Breast epithelium (tissue), 4 donors: ENCODE results near the gene BHMT. TPM values are rescaled to one million over a fixed set of nuclear protein-coding genes. Genes with fewer than 3 reads are reported as not detected.

Experiments
- DNase-seq, 2 donors: peaks; one replicate each; pipeline ENCODE4 v3.0.0-alpha.2; 2019; ENCODE audit warnings: low spot score in 2 of 2
- H3K27ac ChIP-seq, 2 donors: fragments of 200-600 bp; sonication (generic) in 1 of 2; one replicate each; pipeline ENCODE4 v1.5.1; 2016 to 2019; ENCODE audit warnings: mild to moderate bottlenecking in 1 of 2
- H3K27me3 ChIP-seq, 2 donors: fragments of 200-600 bp; sonication (generic) in 1 of 2; one replicate each; pipeline versions ENCODE4 v1.5.1 to v1.6.0; 2017 to 2019; ENCODE audit warnings: control low read depth in 1 of 2, mild to moderate bottlenecking in 1 of 2
- H3K36me3 ChIP-seq: fragments of 200-600 bp; one replicate; pipeline ENCODE4 v1.5.1; 2019
- H3K4me1 ChIP-seq, 2 donors: fragments of 200-600 bp; sonication (generic); one replicate each; pipeline ENCODE4 v1.5.1; 2016 to 2019; ENCODE audit warnings: control low read depth in 1 of 2
- H3K4me3 ChIP-seq, 3 donors: fragments of 200-600 bp; sonication (generic); 1 replicate in 2 of 3; 2 replicates in 1 of 3; pipeline ENCODE4 v1.5.1; 2016 to 2019; ENCODE audit warnings: mild to moderate bottlenecking in 3 of 3, moderate library complexity in 2 of 3
- H3K9me3 ChIP-seq, 2 donors: fragments of 200-600 bp; sonication (generic) in 1 of 2; one replicate each; pipeline ENCODE4 v1.5.1; 2016 to 2019; ENCODE audit warnings: control low read depth in 1 of 2
- POLR2A ChIP-seq: fragments of 450-650 bp; IDR thresholded peaks from one replicate; pipeline ENCODE4 v1.6.1; 2016; ENCODE audit warnings: antibody characterized with exemption, mild to moderate bottlenecking, moderate library complexity
- POLR2AphosphoS5 ChIP-seq, 3 donors: sonication (generic); formaldehyde crosslinking; IDR thresholded peaks; one replicate each; pipeline ENCODE4 v1.6.1; 2017; ENCODE audit warnings: antibody characterized with exemption in 3 of 3
- intact Hi-C: fragments of 100-400 bp; cut with DNase I; formaldehyde crosslinking; loops from one replicate; pipeline ENCODE4 v1.15.1; 2023; ENCODE audit warnings: low total_unique reads
- total RNA-seq, 3 donors: library from RNA; depleted of rRNA; stranded (reverse); fragments of >200 nt; gene quantifications; one replicate each; pipeline ENCODE4 v1.1.0, GENCODE V29; 2016
- TF ChIP-seq, protein P1 (sequence below), 3 donors: fragments of 450-650 bp; IDR thresholded peaks; one replicate each; pipeline ENCODE4 v1.5.1; 2016 to 2017; ENCODE audit warnings: antibody characterized with exemption in 3 of 3, mild to moderate bottlenecking in 3 of 3, moderate library complexity in 3 of 3

The BHMT gene
- total RNA-seq, 3 donors from 2014 or later = 0.98 to 1.8 TPM; not detected in 1

DNA sequence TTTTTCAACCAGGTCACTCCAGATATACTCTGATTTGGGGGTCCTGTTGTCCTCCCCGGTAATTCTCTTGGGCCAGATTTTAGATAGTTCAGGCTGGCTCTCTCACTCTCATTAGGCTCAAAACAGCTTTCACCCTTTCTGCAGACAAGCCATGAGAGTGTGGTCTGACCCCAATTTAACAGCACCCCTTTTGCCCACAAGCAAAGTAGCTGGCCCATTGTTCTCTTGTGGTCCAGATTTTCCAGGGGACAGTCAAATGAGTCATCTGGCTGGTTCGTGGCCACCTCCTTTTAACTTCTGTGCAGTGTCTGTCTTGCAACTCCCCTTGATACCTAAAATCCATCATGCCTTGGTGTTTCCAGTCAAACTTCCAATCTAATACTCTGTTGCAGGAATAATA, 25.5 kb upstream of the BHMT start:
- Histone ChIP-seq H3K4me3 (no peak overlapping the region), H3K27me3 (no peaks in the 10 kb centered on the region), H3K27ac (no peak overlapping the region), H3K4me1 (no peaks in the 10 kb centered on the region), H3K9me3 (no peaks in the 10 kb centered on the region), H3K36me3 (no peaks in the 10 kb centered on the region)
- intact Hi-C loops = no loop called here
- no peak for DNase-seq
- TF ChIP-seq POLR2AphosphoS5 (IDR thresholded peaks at IDR 0.05) (no peak), POLR2A (no peak)
- TF ChIP-seq, protein P1, sequence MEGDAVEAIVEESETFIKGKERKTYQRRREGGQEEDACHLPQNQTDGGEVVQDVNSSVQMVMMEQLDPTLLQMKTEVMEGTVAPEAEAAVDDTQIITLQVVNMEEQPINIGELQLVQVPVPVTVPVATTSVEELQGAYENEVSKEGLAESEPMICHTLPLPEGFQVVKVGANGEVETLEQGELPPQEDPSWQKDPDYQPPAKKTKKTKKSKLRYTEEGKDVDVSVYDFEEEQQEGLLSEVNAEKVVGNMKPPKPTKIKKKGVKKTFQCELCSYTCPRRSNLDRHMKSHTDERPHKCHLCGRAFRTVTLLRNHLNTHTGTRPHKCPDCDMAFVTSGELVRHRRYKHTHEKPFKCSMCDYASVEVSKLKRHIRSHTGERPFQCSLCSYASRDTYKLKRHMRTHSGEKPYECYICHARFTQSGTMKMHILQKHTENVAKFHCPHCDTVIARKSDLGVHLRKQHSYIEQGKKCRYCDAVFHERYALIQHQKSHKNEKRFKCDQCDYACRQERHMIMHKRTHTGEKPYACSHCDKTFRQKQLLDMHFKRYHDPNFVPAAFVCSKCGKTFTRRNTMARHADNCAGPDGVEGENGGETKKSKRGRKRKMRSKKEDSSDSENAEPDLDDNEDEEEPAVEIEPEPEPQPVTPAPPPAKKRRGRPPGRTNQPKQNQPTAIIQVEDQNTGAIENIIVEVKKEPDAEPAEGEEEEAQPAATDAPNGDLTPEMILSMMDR (IDR thresholded peaks at IDR 0.05) = no peak

DNA sequence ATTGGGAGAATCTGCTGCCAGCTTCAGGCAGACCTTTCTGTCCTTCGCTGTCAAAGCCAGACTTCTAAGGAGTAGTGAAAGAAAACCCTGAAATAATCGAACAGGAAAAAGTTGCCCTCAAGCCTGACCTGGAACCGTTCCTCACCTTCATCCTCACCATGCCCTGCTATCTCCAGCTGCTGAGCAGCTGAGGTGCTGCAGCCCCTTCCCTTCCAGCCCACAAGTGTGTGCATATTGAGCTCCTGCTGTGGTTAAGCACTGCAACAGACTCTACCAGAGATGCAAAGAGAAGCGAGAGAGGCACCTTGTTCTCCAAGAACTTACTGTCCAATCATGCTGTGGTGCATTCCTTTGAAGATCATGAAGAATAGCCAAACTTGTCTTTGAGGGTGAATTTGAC, 23.1 kb upstream of the BHMT start:
- Histone ChIP-seq H3K9me3 (no peaks in the 10 kb centered on the region), H3K4me1 (no peaks in the 10 kb centered on the region), H3K27ac (no peak overlapping the region), H3K36me3 (no peaks in the 10 kb centered on the region), H3K4me3 (no peak overlapping the region), H3K27me3 (no peaks in the 10 kb centered on the region)
- intact Hi-C loops = no loop called here
- TF ChIP-seq, protein P1 (IDR thresholded peaks at IDR 0.05) = no peak
- TF ChIP-seq POLR2A (no peak), POLR2AphosphoS5 (IDR thresholded peaks at IDR 0.05) (no peak)
- no peak for DNase-seq

DNA sequence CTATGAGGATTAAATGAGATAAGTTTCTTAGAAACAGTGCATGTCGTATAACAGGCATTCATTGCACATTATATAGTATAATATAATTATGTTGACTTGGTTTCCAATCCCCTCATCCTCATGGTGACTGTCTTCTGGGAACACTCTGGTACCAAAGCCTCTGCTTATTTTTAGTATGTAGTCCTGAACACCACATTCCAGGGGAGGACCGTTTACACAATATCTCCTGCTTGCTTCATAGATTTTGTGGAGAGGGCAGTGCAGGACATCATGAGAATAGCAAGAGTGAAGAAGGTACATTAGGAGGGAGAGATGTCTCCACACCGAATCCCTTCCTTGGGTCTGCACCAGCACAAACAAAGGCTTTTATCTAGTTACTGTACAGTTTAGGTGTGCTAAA, 20.5 kb upstream of the BHMT start:
- H3K4me1 ChIP-seq = no peaks in the 10 kb centered on the region
- H3K4me3 ChIP-seq = no peak overlapping the region
- no peak for DNase-seq
- H3K27me3 ChIP-seq = no peaks in the 10 kb centered on the region
- intact Hi-C loops = no loop called here
- no peak for TF ChIP-seq POLR2A
- TF ChIP-seq, protein P1 (IDR thresholded peaks at IDR 0.05) = no peak
- no peak for TF ChIP-seq POLR2AphosphoS5 (IDR thresholded peaks at IDR 0.05)
- H3K36me3 ChIP-seq = no peaks in the 10 kb centered on the region
- H3K27ac ChIP-seq = no peak overlapping the region
- no peaks in the 10 kb centered on the region for H3K9me3 ChIP-seq

DNA sequence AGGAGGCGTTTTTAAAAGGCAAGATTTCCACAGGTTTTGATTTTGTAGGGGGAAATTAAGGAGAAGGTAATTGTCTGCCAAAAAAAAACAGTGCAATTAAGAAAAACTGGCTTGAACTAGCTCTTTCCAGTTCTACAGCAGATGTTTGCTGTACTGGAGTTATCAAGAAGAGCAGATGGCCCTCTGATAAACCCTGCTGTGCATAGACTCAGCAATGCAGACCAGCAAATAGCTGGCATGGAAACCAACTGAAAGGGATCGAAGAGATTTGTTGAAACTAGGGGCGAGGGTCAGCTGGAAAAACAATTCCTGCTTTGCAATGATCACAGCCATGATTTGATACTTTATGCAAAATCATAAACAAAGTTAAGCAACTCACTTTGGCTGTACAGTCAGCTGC, 17.8 kb upstream of the BHMT start:
- H3K4me3 ChIP-seq = no peak overlapping the region
- H3K4me1 ChIP-seq = no peaks in the 10 kb centered on the region
- H3K36me3 ChIP-seq = no peaks in the 10 kb centered on the region
- H3K9me3 ChIP-seq = no peaks in the 10 kb centered on the region
- H3K27me3 ChIP-seq = no peaks in the 10 kb centered on the region
- intact Hi-C loops = no loop called here
- H3K27ac ChIP-seq = no peak overlapping the region
- no peak for DNase-seq
- TF ChIP-seq POLR2AphosphoS5 (IDR thresholded peaks at IDR 0.05) (no peak), POLR2A (no peak)
- TF ChIP-seq, protein P1 (IDR thresholded peaks at IDR 0.05) = no peak

DNA sequence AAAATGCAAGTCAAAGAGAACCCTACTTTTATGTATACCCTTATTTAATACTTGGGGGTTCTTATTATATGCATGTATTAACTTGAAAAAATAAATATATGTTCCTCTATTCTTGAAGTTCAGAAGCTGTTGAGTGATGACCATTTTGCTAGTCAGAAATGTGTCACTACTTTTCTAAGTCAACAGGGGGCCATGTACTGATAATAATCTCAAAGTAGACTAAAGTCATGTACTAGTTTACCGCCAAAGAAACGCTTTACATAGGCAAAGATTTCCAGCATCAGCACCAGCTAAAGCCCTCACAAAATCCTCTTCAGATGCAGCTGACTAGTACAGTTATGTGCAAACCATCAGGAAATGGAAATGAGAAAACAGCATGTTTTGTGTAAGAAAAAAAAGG, 5.7 kb upstream of the BHMT start:
- Histone ChIP-seq H3K4me1 (no peaks in the 10 kb centered on the region), H3K27ac (no peak overlapping the region), H3K9me3 (no peaks in the 10 kb centered on the region), H3K27me3 (no peaks in the 10 kb centered on the region), H3K36me3 (no peaks in the 10 kb centered on the region), H3K4me3 (no peak overlapping the region)
- DNase-seq = no peak
- TF ChIP-seq POLR2A (no peak), POLR2AphosphoS5 (IDR thresholded peaks at IDR 0.05) (no peak)
- TF ChIP-seq, protein P1 (IDR thresholded peaks at IDR 0.05) = no peak
- intact Hi-C loops = no loop called here
